HL-60/S4 (cell line): Measurements from ENCODE around the gene LRRC15.

ENCODE experiments used
- in situ Hi-C: fragments of 300-500 bp; cut with MboI; formaldehyde crosslinking; loops from 2 replicates; pipeline ENCODE4 v1.14.3; 2022; ENCODE audit warnings: low sequenced_read_pairs

The LRRC15 gene

GRCh38 chr3:194369522-194370279, at the start of gene LRRC15:
LRRC15 (minus strand) TSS chr3:194369743; CDS start chr3:194361043, 8,700 bp downstream.
- in situ Hi-C loops = no loop called here

GRCh38 chr3:194418671-194419070, 49.1 kb upstream of the LRRC15 start:
- in situ Hi-C loops = no loop called here

- in situ Hi-C loops = loop anchor here (10.0 kb wide), 1 partner anchor 73 kb away; no protein-coding TSS in a partner anchor
These were observed 37.9 kb upstream of the LRRC15 start for GRCh38 chr3:194407423-194407822.

- in situ Hi-C loops = loop anchor here (10.0 kb wide), 1 partner anchor 71 kb away; no protein-coding TSS in a partner anchor
These were observed 36.2 kb upstream of the LRRC15 start for GRCh38 chr3:194405766-194406165.

- in situ Hi-C loops = loop anchor here (10.0 kb wide), 1 partner anchor 70 kb away; no protein-coding TSS in a partner anchor
These were observed 35.0 kb upstream of the LRRC15 start for GRCh38 chr3:194404365-194405140.

- in situ Hi-C loops = loop anchor here (10.0 kb wide), 1 partner anchor 67 kb away; no protein-coding TSS in a partner anchor
These were observed 32.4 kb upstream of the LRRC15 start for GRCh38 chr3:194401868-194402329.

GRCh38 chr3:194401346-194401745, 31.8 kb upstream of the LRRC15 start:
- in situ Hi-C loops = loop anchor here (10.0 kb wide), 1 partner anchor 67 kb away; no protein-coding TSS in a partner anchor

- in situ Hi-C loops = loop anchor here (10.0 kb wide), 1 partner anchor 65 kb away; no protein-coding TSS in a partner anchor
These were observed 30.4 kb upstream of the LRRC15 start for GRCh38 chr3:194399874-194400411.

- in situ Hi-C loops = no loop called here
These were observed 29.6 kb upstream of the LRRC15 start, which contains the start of gene GP5 for GRCh38 chr3:194399166-194399565. GP5 (minus strand) TSS chr3:194399266; CDS start chr3:194398282, 984 bp downstream.

- in situ Hi-C loops = no loop called here
These were observed 28.3 kb upstream of the LRRC15 start for GRCh38 chr3:194397757-194398312.

- in situ Hi-C loops = no loop called here
These were observed 27.6 kb upstream of the LRRC15 start for GRCh38 chr3:194396859-194397756.

- in situ Hi-C loops = no loop called here
These were observed 27.0 kb upstream of the LRRC15 start for GRCh38 chr3:194396539-194396858.

GRCh38 chr3:194395778-194396538, 26.4 kb upstream of the LRRC15 start:
- in situ Hi-C loops = no loop called here

GRCh38 chr3:194395212-194395611, 25.7 kb upstream of the LRRC15 start:
- in situ Hi-C loops = no loop called here

GRCh38 chr3:194392576-194392975, 23.0 kb upstream of the LRRC15 start:
- in situ Hi-C loops = no loop called here

GRCh38 chr3:194390835-194391234, 21.3 kb upstream of the LRRC15 start:
- in situ Hi-C loops = no loop called here

GRCh38 chr3:194389269-194389668, 19.7 kb upstream of the LRRC15 start:
- in situ Hi-C loops = no loop called here

- in situ Hi-C loops = no loop called here
These were observed 18.4 kb upstream of the LRRC15 start for GRCh38 chr3:194387926-194388418.

GRCh38 chr3:194387276-194387675, 17.7 kb upstream of the LRRC15 start:
- in situ Hi-C loops = no loop called here
